Measurements from ENCODE around the gene DIPK1C.

The DIPK1C gene

GRCh38 chr18:74430806-74431571, 26.1 kb downstream of the DIPK1C start:
- no peak overlapping the region for H3K4me3 ChIP-seq (ENCODE audit: low read length)
- DNase-seq (ENCODE audit: low read depth, low spot score) = no peak

- H3K4me3 ChIP-seq (ENCODE audit: low read length) = no peak overlapping the region
- no peak for DNase-seq (ENCODE audit: low read depth, low spot score)
Observed at GRCh38 chr18:74430231-74430630, 26.9 kb downstream of the DIPK1C start.

- no peak overlapping the region for H3K4me3 ChIP-seq (ENCODE audit: low read length)
- no peak for DNase-seq (ENCODE audit: low read depth, low spot score)
Observed at GRCh38 chr18:74429096-74429495, 28.0 kb downstream of the DIPK1C start.

- no peak for DNase-seq (ENCODE audit: low read depth, low spot score)
- H3K4me3 ChIP-seq (ENCODE audit: low read length) = no peak overlapping the region
Observed at GRCh38 chr18:74427442-74428112, 29.5 kb downstream of the DIPK1C start.

GRCh38 chr18:74425876-74426275, 31.2 kb downstream of the DIPK1C start:
- no peak overlapping the region for H3K4me3 ChIP-seq (ENCODE audit: low read length)
- DNase-seq (ENCODE audit: low read depth, low spot score) = no peak

GRCh38 chr18:74425161-74425560, 31.9 kb downstream of the DIPK1C start:
- no peak for DNase-seq (ENCODE audit: low read depth, low spot score)
- no peak overlapping the region for H3K4me3 ChIP-seq (ENCODE audit: low read length)

GRCh38 chr18:74422541-74422940, 34.6 kb downstream of the DIPK1C start:
- H3K4me3 ChIP-seq (ENCODE audit: low read length) = no peak overlapping the region
- DNase-seq (ENCODE audit: low read depth, low spot score) = no peak

- no peak overlapping the region for H3K4me3 ChIP-seq (ENCODE audit: low read length)
- no peak for DNase-seq (ENCODE audit: low read depth, low spot score)
Observed at GRCh38 chr18:74420926-74421325, 36.2 kb downstream of the DIPK1C start.

GRCh38 chr18:74420481-74420880, 36.6 kb downstream of the DIPK1C start:
- H3K4me3 ChIP-seq (ENCODE audit: low read length) = no peak overlapping the region
- DNase-seq (ENCODE audit: low read depth, low spot score) = no peak

- no peak overlapping the region for H3K4me3 ChIP-seq (ENCODE audit: low read length)
- DNase-seq (ENCODE audit: low read depth, low spot score) = no peak
Observed at GRCh38 chr18:74419761-74420160, 37.3 kb downstream of the DIPK1C start.

- no peak overlapping the region for H3K4me3 ChIP-seq (ENCODE audit: low read length)
- no peak for DNase-seq (ENCODE audit: low read depth, low spot score)
Observed at GRCh38 chr18:74418023-74418422, 39.1 kb downstream of the DIPK1C start.

GRCh38 chr18:74416124-74416523, 41.0 kb downstream of the DIPK1C start:
- no peak for DNase-seq (ENCODE audit: low read depth, low spot score)
- no peak overlapping the region for H3K4me3 ChIP-seq (ENCODE audit: low read length)

- DNase-seq (ENCODE audit: low read depth, low spot score) = no peak
- no peak overlapping the region for H3K4me3 ChIP-seq (ENCODE audit: low read length)
Observed at GRCh38 chr18:74414953-74415515, 42.1 kb downstream of the DIPK1C start.

GRCh38 chr18:74413836-74414235, 43.3 kb downstream of the DIPK1C start:
- H3K4me3 ChIP-seq (ENCODE audit: low read length) = no peak overlapping the region
- DNase-seq (ENCODE audit: low read depth, low spot score) = no peak

- no peak overlapping the region for H3K4me3 ChIP-seq (ENCODE audit: low read length)
- no peak for DNase-seq (ENCODE audit: low read depth, low spot score)
Observed at GRCh38 chr18:74412116-74412880, 44.8 kb downstream of the DIPK1C start.

GRCh38 chr18:74411475-74411874, 45.6 kb downstream of the DIPK1C start:
- DNase-seq (ENCODE audit: low read depth, low spot score) = no peak
- H3K4me3 ChIP-seq (ENCODE audit: low read length) = no peak overlapping the region

- no peak for DNase-seq (ENCODE audit: low read depth, low spot score)
Observed at GRCh38 chr18:74410441-74410992, 46.6 kb downstream of the DIPK1C start.

GRCh38 chr18:74407888-74408287, 49.2 kb downstream of the DIPK1C start:
- DNase-seq (ENCODE audit: low read depth, low spot score) = no peak
- no peak overlapping the region for H3K4me3 ChIP-seq (ENCODE audit: low read length)

More at GRCh38 chr18:74410441-74410992, 46.6 kb downstream of the DIPK1C start:
- no peak overlapping the region for H3K4me3 ChIP-seq (ENCODE audit: low read length)

- DNase-seq (ENCODE audit: low read depth, low spot score) = no peak
- H3K4me3 ChIP-seq (ENCODE audit: low read length) = no peak overlapping the region
Observed at GRCh38 chr18:74402806-74403433, 54.2 kb downstream of the DIPK1C start.
